Neural cell (in vitro differentiated cells): ENCODE results near the gene MLC1. TPM values are rescaled to one million over a fixed set of nuclear protein-coding genes. Genes with fewer than 3 reads are reported as not detected.

ENCODE experiments used
- H2AFZ ChIP-seq: fragments of 200-600, 300-800 bp; sonication (generic), shearing (Covaris generic); 2 replicates; pipeline ENCODE4 v1.6.0; 2014; ENCODE audit warnings: low read depth, mild to moderate bottlenecking, antibody characterized with exemption, low read length, moderate library complexity
- H3F3A ChIP-seq: fragments of 200-600 bp; shearing (Covaris generic); 2 replicates; pipeline ENCODE4 v1.6.1; 2016; ENCODE audit warnings: mild to moderate bottlenecking, moderate library complexity, mixed read lengths, antibody characterized with exemption, low read length; ENCODE audit not compliant: insufficient read depth, poor library complexity, severe bottlenecking
- H3K27ac ChIP-seq: fragments of 200-600, 300-800 bp; sonication (generic), shearing (Covaris generic); 2 replicates; pipeline ENCODE4 v1.5.1; 2014; ENCODE audit warnings: mild to moderate bottlenecking, low read length, moderate library complexity
- H3K27me3 ChIP-seq: fragments of 300-800, 200-600 bp; sonication (generic), shearing (Covaris generic); 2 replicates; pipeline ENCODE4 v1.6.0; 2014; ENCODE audit warnings: mild to moderate bottlenecking, low read depth, low read length, moderate library complexity; ENCODE audit not compliant: insufficient read depth
- H3K36me3 ChIP-seq: fragments of 300-800, 200-600 bp; sonication (generic), shearing (Covaris generic); 2 replicates; pipeline ENCODE4 v1.5.1; 2014; ENCODE audit warnings: mild to moderate bottlenecking, antibody characterized with exemption, low read length, moderate library complexity; ENCODE audit not compliant: insufficient read depth
- H3K4me2 ChIP-seq: fragments of 300-800, 200-600 bp; sonication (generic), shearing (Covaris generic); 2 replicates; pipeline ENCODE4 v1.6.0; 2014; ENCODE audit warnings: mild to moderate bottlenecking, low read length
- H3K4me3 ChIP-seq: fragments of 300-800, 200-600 bp; sonication (generic), shearing (Covaris generic); 2 replicates; pipeline ENCODE4 v1.5.1; 2014; ENCODE audit warnings: mild to moderate bottlenecking, low read length, moderate library complexity
- H3K79me2 ChIP-seq: fragments of 200-600 bp; shearing (Covaris generic); replicated peaks from 2 replicates; pipeline ENCODE4 v1.6.0; 2014; ENCODE audit warnings: mild to moderate bottlenecking, low read length, moderate library complexity; ENCODE audit not compliant: insufficient read depth
- H3K9ac ChIP-seq: fragments of 300-800, 200-600 bp; sonication (generic), shearing (Covaris generic); 2 replicates; pipeline ENCODE4 v1.6.1; 2016; ENCODE audit warnings: mild to moderate bottlenecking, low read length, mixed read lengths
- H3K9me2 ChIP-seq: fragments of 200-600 bp; shearing (Covaris generic); 2 replicates; pipeline ENCODE4 v1.6.1; 2016; ENCODE audit warnings: mild to moderate bottlenecking, low read length, mixed read lengths; ENCODE audit not compliant: insufficient read depth
- H3K9me3 ChIP-seq: fragments of 200-600, 300-800 bp; sonication (generic), shearing (Covaris generic); 2 replicates; pipeline ENCODE4 v1.6.1; 2016; ENCODE audit warnings: mild to moderate bottlenecking, mixed run types, low read length, moderate library complexity, mixed read lengths
- H4K20me1 ChIP-seq: fragments of 200-600 bp; shearing (Covaris generic); 2 replicates; pipeline ENCODE4 v1.6.1; 2016; ENCODE audit warnings: mild to moderate bottlenecking, mixed run types; ENCODE audit not compliant: insufficient read depth
- EP300 ChIP-seq: fragments of 450-650 bp; conservative IDR thresholded peaks from 2 replicates; pipeline ENCODE4 v1.6.1; 2014; ENCODE audit warnings: antibody characterized with exemption, mild to moderate bottlenecking, moderate library complexity; ENCODE audit not compliant: poor library complexity, severe bottlenecking
- EZH2 ChIP-seq: fragments of 200-600, 300-800 bp; shearing (Covaris generic), sonication (generic); IDR thresholded peaks from 2 replicates; pipeline ENCODE4 v1.6.1; 2014; ENCODE audit warnings: antibody characterized with exemption, low read length, borderline replicate concordance, mild to moderate bottlenecking; ENCODE audit not compliant: insufficient read depth, poor library complexity, severe bottlenecking
- MXI1 ChIP-seq: fragments of 450-650 bp; conservative IDR thresholded peaks from 2 replicates; pipeline ENCODE4 v1.6.1; 2014; ENCODE audit warnings: antibody characterized with exemption, mild to moderate bottlenecking; ENCODE audit not compliant: poor library complexity, severe bottlenecking
- POLR2AphosphoS5 ChIP-seq: IDR thresholded peaks from 2 replicates; pipeline ENCODE4 v1.6.1; 2012
- RAD21 ChIP-seq: fragments of 450-650 bp; conservative IDR thresholded peaks from 2 replicates; pipeline ENCODE4 v1.6.1; 2014; ENCODE audit warnings: antibody characterized with exemption, mild to moderate bottlenecking, moderate library complexity
- SMC3 ChIP-seq: fragments of 450-650 bp; conservative IDR thresholded peaks from 2 replicates; pipeline ENCODE4 v1.6.1; 2014; ENCODE audit warnings: antibody characterized with exemption, mild to moderate bottlenecking, moderate library complexity; ENCODE audit not compliant: poor library complexity
- TAF1 ChIP-seq: IDR thresholded peaks from 2 replicates; pipeline ENCODE4 v1.6.1; 2012; ENCODE audit warnings: low read depth
- polyA plus RNA-seq: library from polyadenylated mRNA; depleted of rRNA; stranded (reverse); fragments of >200 nt; gene quantifications from 2 replicates; pipeline ENCODE4 v1.2.3, GENCODE V29; 2014
- TF ChIP-seq, protein P1 (sequence below): IDR thresholded peaks from 2 replicates; pipeline ENCODE4 v1.6.1; 2012; ENCODE audit warnings: borderline replicate concordance
- TF ChIP-seq, protein P2 (sequence below): fragments of 450-650 bp; IDR thresholded peaks from 2 replicates; pipeline ENCODE4 v1.5.1; 2014; ENCODE audit warnings: antibody characterized with exemption, mild to moderate bottlenecking, moderate library complexity; ENCODE audit not compliant: poor library complexity, severe bottlenecking

MLC1 gene
- polyA plus RNA-seq, 1 donor from 2014 or later = not detected

DNA sequence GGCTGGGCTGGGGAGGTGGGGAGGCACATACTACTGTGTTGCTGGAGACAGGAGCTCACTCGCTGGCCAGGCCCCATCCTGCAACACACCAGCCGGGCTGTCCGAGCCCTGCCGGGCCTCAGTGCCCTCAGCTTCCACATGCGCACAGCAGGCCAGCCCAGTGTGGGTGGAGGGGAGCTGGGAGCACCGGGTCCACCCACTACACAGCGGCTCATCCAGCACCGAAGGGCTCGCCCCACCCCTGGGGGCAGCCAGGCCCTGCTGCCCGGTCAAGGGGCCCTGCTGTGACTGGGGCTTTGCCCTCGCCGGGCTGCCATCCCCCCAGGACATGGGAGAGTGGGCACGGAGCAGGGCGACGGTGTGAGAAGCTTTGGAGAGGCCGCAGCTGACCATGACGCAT lies 36.4 kb downstream of the MLC1 start:
- H2AFZ ChIP-seq = no peak overlapping the region
- H3K27ac ChIP-seq = no peak overlapping the region
- H3K4me3 ChIP-seq = no peak overlapping the region
- TF ChIP-seq SMC3 = no peak
- no peak for TF ChIP-seq EP300
- TF ChIP-seq EZH2 = no peak
- TF ChIP-seq, protein P1, sequence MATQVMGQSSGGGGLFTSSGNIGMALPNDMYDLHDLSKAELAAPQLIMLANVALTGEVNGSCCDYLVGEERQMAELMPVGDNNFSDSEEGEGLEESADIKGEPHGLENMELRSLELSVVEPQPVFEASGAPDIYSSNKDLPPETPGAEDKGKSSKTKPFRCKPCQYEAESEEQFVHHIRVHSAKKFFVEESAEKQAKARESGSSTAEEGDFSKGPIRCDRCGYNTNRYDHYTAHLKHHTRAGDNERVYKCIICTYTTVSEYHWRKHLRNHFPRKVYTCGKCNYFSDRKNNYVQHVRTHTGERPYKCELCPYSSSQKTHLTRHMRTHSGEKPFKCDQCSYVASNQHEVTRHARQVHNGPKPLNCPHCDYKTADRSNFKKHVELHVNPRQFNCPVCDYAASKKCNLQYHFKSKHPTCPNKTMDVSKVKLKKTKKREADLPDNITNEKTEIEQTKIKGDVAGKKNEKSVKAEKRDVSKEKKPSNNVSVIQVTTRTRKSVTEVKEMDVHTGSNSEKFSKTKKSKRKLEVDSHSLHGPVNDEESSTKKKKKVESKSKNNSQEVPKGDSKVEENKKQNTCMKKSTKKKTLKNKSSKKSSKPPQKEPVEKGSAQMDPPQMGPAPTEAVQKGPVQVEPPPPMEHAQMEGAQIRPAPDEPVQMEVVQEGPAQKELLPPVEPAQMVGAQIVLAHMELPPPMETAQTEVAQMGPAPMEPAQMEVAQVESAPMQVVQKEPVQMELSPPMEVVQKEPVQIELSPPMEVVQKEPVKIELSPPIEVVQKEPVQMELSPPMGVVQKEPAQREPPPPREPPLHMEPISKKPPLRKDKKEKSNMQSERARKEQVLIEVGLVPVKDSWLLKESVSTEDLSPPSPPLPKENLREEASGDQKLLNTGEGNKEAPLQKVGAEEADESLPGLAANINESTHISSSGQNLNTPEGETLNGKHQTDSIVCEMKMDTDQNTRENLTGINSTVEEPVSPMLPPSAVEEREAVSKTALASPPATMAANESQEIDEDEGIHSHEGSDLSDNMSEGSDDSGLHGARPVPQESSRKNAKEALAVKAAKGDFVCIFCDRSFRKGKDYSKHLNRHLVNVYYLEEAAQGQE = no peak
- TF ChIP-seq MXI1 = no peak
- TF ChIP-seq RAD21 = no peak
- TF ChIP-seq, protein P2, sequence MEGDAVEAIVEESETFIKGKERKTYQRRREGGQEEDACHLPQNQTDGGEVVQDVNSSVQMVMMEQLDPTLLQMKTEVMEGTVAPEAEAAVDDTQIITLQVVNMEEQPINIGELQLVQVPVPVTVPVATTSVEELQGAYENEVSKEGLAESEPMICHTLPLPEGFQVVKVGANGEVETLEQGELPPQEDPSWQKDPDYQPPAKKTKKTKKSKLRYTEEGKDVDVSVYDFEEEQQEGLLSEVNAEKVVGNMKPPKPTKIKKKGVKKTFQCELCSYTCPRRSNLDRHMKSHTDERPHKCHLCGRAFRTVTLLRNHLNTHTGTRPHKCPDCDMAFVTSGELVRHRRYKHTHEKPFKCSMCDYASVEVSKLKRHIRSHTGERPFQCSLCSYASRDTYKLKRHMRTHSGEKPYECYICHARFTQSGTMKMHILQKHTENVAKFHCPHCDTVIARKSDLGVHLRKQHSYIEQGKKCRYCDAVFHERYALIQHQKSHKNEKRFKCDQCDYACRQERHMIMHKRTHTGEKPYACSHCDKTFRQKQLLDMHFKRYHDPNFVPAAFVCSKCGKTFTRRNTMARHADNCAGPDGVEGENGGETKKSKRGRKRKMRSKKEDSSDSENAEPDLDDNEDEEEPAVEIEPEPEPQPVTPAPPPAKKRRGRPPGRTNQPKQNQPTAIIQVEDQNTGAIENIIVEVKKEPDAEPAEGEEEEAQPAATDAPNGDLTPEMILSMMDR = no peak
- no peak for TF ChIP-seq POLR2AphosphoS5
- TF ChIP-seq TAF1 = no peak
- no peak overlapping the region for H3K4me2 ChIP-seq
- peaks cover 5% of the 10 kb centered on the region for H3K9me3 ChIP-seq
- no peak overlapping the region for H3K9ac ChIP-seq
- no peaks in the 10 kb centered on the region for H3K36me3 ChIP-seq
- no peaks in the 10 kb centered on the region for H3K9me2 ChIP-seq
- no peaks in the 10 kb centered on the region for H3K79me2 ChIP-seq
- no peaks in the 10 kb centered on the region for H3K27me3 ChIP-seq
- H3F3A ChIP-seq = no peaks in the 10 kb centered on the region
- no peaks in the 10 kb centered on the region for H4K20me1 ChIP-seq

GRCh38 chr22:50048061-50048765 lies 37.0 kb downstream of the MLC1 start:
- no peak for TF ChIP-seq SMC3
- TF ChIP-seq POLR2AphosphoS5 = no peak
- TF ChIP-seq, protein P1 = no peak
- no peak for TF ChIP-seq EP300
- no peak for TF ChIP-seq TAF1
- TF ChIP-seq, protein P2 = no peak
- no peak for TF ChIP-seq RAD21
- TF ChIP-seq MXI1 = no peak
- TF ChIP-seq EZH2 = no peak
- Histone ChIP-seq H3K9me2 (no peaks in the 10 kb centered on the region), H3K4me3 (no peak overlapping the region), H3K9ac (no peak overlapping the region), H3K9me3 (no peaks in the 10 kb centered on the region), H3F3A (no peaks in the 10 kb centered on the region), H3K27ac (no peak overlapping the region), H4K20me1 (no peaks in the 10 kb centered on the region), H3K27me3 (no peaks in the 10 kb centered on the region), H2AFZ (no peak overlapping the region), H3K4me2 (no peak overlapping the region), H3K36me3 (no peaks in the 10 kb centered on the region), H3K79me2 (no peaks in the 10 kb centered on the region)
